ENCODE measurements around the gene DENND4A. TPM values are rescaled to one million over a fixed set of nuclear protein-coding genes. Genes with fewer than 3 reads are reported as not detected.
"Not testable (repeated sequence)": the region's sequence is repeated elsewhere in the genome, so short reads cannot be mapped to it uniquely, and the experiment has no call there.

The DENND4A gene
- total RNA-seq, 1 donor from 2014 or later: 8.5 TPM

- no peak for DNase-seq (ENCODE audit: low read depth)
- no peak overlapping the region for H3K4me3 ChIP-seq (ENCODE audit: low read depth, low read length)
- TF ChIP-seq CTCF (IDR thresholded peaks at IDR 0.05; ENCODE audit: insufficient read depth, low read length, poor library complexity, severe bottlenecking): no peak
Measured at GRCh38 chr15:65812916-65813315, 20.8 kb upstream of the DENND4A start.

GRCh38 chr15:65812467-65812866 lies 20.4 kb upstream of the DENND4A start:
- no peaks in the 10 kb centered on the region for H3K27me3 ChIP-seq (ENCODE audit: control insufficient read depth, insufficient read depth, low read length)
- TF ChIP-seq CTCF (IDR thresholded peaks at IDR 0.05; ENCODE audit: insufficient read depth, low read length, poor library complexity, severe bottlenecking): no peak
- no peaks in the 10 kb centered on the region for H3K36me3 ChIP-seq (ENCODE audit: control insufficient read depth, insufficient read depth, low read length)
- no peak for DNase-seq (ENCODE audit: low read depth)
- H3K4me3 ChIP-seq (ENCODE audit: low read depth, low read length): no peak overlapping the region

More at GRCh38 chr15:65812916-65813315, 20.8 kb upstream of the DENND4A start:
- H3K36me3 ChIP-seq (ENCODE audit: control insufficient read depth, insufficient read depth, low read length): no peaks in the 10 kb centered on the region
- no peaks in the 10 kb centered on the region for H3K27me3 ChIP-seq (ENCODE audit: control insufficient read depth, insufficient read depth, low read length)

- DNase-seq (ENCODE audit: low read depth): no peak
- Histone ChIP-seq H3K4me3 (ENCODE audit: low read depth, low read length) (no peak overlapping the region), H3K27me3 (ENCODE audit: control insufficient read depth, insufficient read depth, low read length) (no peaks in the 10 kb centered on the region), H3K36me3 (ENCODE audit: control insufficient read depth, insufficient read depth, low read length) (no peaks in the 10 kb centered on the region)
- TF ChIP-seq CTCF (IDR thresholded peaks at IDR 0.05; ENCODE audit: insufficient read depth, low read length, poor library complexity, severe bottlenecking): no peak
Measured at GRCh38 chr15:65811835-65812234, 19.7 kb upstream of the DENND4A start.

- H3K36me3 ChIP-seq (ENCODE audit: control insufficient read depth, insufficient read depth, low read length); H3K4me3 ChIP-seq (ENCODE audit: low read depth, low read length); DNase-seq (ENCODE audit: low read depth); H3K27me3 ChIP-seq (ENCODE audit: control insufficient read depth, insufficient read depth, low read length): not testable (repeated sequence)
Measured at GRCh38 chr15:65811011-65811733, 19.1 kb upstream of the DENND4A start.

- Histone ChIP-seq H3K4me3 (ENCODE audit: low read depth, low read length) (no peak overlapping the region), H3K27me3 (ENCODE audit: control insufficient read depth, insufficient read depth, low read length) (no peaks in the 10 kb centered on the region), H3K36me3 (ENCODE audit: control insufficient read depth, insufficient read depth, low read length) (no peaks in the 10 kb centered on the region)
- no peak for DNase-seq (ENCODE audit: low read depth)
- TF ChIP-seq CTCF (IDR thresholded peaks at IDR 0.05; ENCODE audit: insufficient read depth, low read length, poor library complexity, severe bottlenecking): no peak
Measured at GRCh38 chr15:65806397-65806796, 14.3 kb upstream of the DENND4A start.

- Histone ChIP-seq H3K27me3 (ENCODE audit: control insufficient read depth, insufficient read depth, low read length) (no peaks in the 10 kb centered on the region), H3K36me3 (ENCODE audit: control insufficient read depth, insufficient read depth, low read length) (no peaks in the 10 kb centered on the region), H3K4me3 (ENCODE audit: low read depth, low read length) (no peak overlapping the region)
- no peak for TF ChIP-seq CTCF (IDR thresholded peaks at IDR 0.05; ENCODE audit: insufficient read depth, low read length, poor library complexity, severe bottlenecking)
- no peak for DNase-seq (ENCODE audit: low read depth)
Measured at GRCh38 chr15:65805019-65805745, 13.1 kb upstream of the DENND4A start.
